Testis (tissue), 2 donors: ENCODE measurements around the gene MACROH2A1.

ENCODE experiments used
- CTCF ChIP-seq, 3 experiments: fragments of 450-650 bp in 2 of 3; fragments of 200-600 bp in 1 of 3; sonication (generic) in 1 of 3; IDR thresholded peaks; one replicate each; pipeline ENCODE4 v1.5.1; 2016 to 2019; ENCODE audit warnings: antibody characterized with exemption in 3 of 3, mild to moderate bottlenecking in 2 of 3, moderate library complexity in 1 of 3
- POLR2A ChIP-seq: fragments of 450-650 bp; IDR thresholded peaks from one replicate; pipeline ENCODE4 v1.6.1; 2017; ENCODE audit warnings: antibody characterized with exemption, mild to moderate bottlenecking, moderate library complexity

- TF ChIP-seq CTCF (IDR thresholded peaks at IDR 0.05) (no peak), POLR2A (no peak)
Observed at GRCh38 chr5:135339623-135340022, 59.4 kb downstream of the MACROH2A1 start.
